ENCODE measurements around the gene GPR15. TPM values are rescaled to one million over a fixed set of nuclear protein-coding genes. Genes with fewer than 3 reads are reported as not detected.

The GPR15 gene
- total and polyA plus RNA-seq, 10 of the 15 experiments (the other 5 are each of a cell fraction or from before 2014, with no cell fraction given) = 70.7 to 150 (median 115) TPM

GRCh38 chr3:98529856-98530459, 1.8 kb upstream of the GPR15 start (continued):
- TF ChIP-seq ASH2L (IDR thresholded peaks at IDR 0.05; ENCODE audit: borderline replicate concordance, low read depth) = no peak
- TF ChIP-seq TCF12 (IDR thresholded peaks at IDR 0.05; ENCODE audit: low read depth, low read length) = no peak
- TF ChIP-seq ZBED1 (IDR thresholded peaks at IDR 0.05; ENCODE audit: borderline replicate concordance) = peak; percentile 49; the same call in 1 of the 2 replicates
- no peak for TF ChIP-seq PAX8 (IDR thresholded peaks at IDR 0.05)
- no peak for TF ChIP-seq ELK1 (IDR thresholded peaks at IDR 0.05; ENCODE audit: low read depth, low read length)
- TF ChIP-seq BRCA1 (IDR thresholded peaks at IDR 0.05; ENCODE audit: low read depth, low read length) = no peak
- TF ChIP-seq SP1 (IDR thresholded peaks at IDR 0.05; ENCODE audit: low read depth, low read length) = no peak
- TF ChIP-seq MAX (IDR thresholded peaks at IDR 0.05; ENCODE audit: low read depth, low read length) = no peak
- no peak for TF ChIP-seq CHD1 (IDR thresholded peaks at IDR 0.05; ENCODE audit: low read depth, low read length)
- no peak for TF ChIP-seq ZNF274 (IDR thresholded peaks at IDR 0.05; ENCODE audit: insufficient read depth, insufficient read length)
- TF ChIP-seq CUX1 (IDR thresholded peaks at IDR 0.05; ENCODE audit: insufficient replicate concordance, low read depth, low read length) = no peak
- no peak for TF ChIP-seq HCFC1 (IDR thresholded peaks at IDR 0.05; ENCODE audit: low read length)
- TF ChIP-seq HDAC6 (IDR thresholded peaks at IDR 0.05; ENCODE audit: unreplicated experiment) = no peak
- TF ChIP-seq PKNOX1 (IDR thresholded peaks at IDR 0.05) = no peak
- TF ChIP-seq ZBTB4 (CRISPR knock-in tag; IDR thresholded peaks at IDR 0.05) = no peak
- TF ChIP-seq CHD2 (IDR thresholded peaks at IDR 0.05; ENCODE audit: borderline replicate concordance, low read depth, low read length) = no peak
- no peak for TF ChIP-seq PBX3 (IDR thresholded peaks at IDR 0.05; ENCODE audit: insufficient replicate concordance, low read depth, low read length)
- no peak for TF ChIP-seq GABPA (IDR thresholded peaks at IDR 0.05; ENCODE audit: low read depth)
- no peak for TF ChIP-seq JUNB (IDR thresholded peaks at IDR 0.05)

Data from GM12878 (cell line).